Erythroblast (primary cell): ENCODE data around the gene TBC1D16.

Source experiments
- GATA1 ChIP-seq: IDR thresholded peaks from 2 replicates; pipeline ENCODE4 v1.6.1; 2011; ENCODE audit warnings: low read depth, mild to moderate bottlenecking, control low read depth, low read length, moderate library complexity
- POLR2A ChIP-seq: IDR thresholded peaks from 2 replicates; pipeline ENCODE4 v1.6.1; 2011; ENCODE audit warnings: mild to moderate bottlenecking, low read length

DNA sequence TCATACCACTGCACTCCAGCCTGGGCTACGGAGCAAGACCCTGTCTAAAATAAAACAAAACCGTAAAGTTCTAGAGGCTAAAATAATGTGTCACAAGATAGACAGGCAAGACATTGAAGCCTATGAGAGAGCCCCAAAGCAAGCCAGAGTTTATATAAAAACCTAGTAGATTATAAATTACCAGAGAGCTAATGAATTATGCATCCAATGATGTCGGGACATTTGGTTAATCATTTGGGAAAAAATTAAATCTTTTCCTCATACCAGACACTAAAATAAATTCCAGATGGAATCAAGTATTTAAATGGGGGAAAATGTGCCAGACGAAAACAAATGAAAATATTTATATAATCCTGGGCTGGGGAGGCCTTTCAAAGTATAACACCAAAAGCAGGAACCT lies 25.0 kb upstream of the TBC1D16 start:
- TF ChIP-seq POLR2A (no peak), GATA1 (no peak)
